Right kidney (tissue), 9 donors: ENCODE results near the gene GPR119.
"Not testable (repeated sequence)": the region's sequence is repeated elsewhere in the genome, so short reads cannot be mapped to it uniquely, and the experiment has no call there.

Experiments
- DNase-seq: peaks from one replicate; pipeline ENCODE4 v3.0.0-alpha.2; 2016
- long read RNA-seq, 8 donors: transcript quantifications; one replicate each; lab custom pipeline, GENCODE V29; 2026

GPR119 gene
- long read RNA-seq, donor 1: 0 reads
- long read RNA-seq, donor 2: 0 reads
- long read RNA-seq, donor 3: 0 reads
- long read RNA-seq, donor 4: 0 reads
- long read RNA-seq, donor 5: 0 reads
- long read RNA-seq, donor 6: 0 reads
- long read RNA-seq, donor 7: 0 reads
- long read RNA-seq, donor 8: 0 reads

DNA sequence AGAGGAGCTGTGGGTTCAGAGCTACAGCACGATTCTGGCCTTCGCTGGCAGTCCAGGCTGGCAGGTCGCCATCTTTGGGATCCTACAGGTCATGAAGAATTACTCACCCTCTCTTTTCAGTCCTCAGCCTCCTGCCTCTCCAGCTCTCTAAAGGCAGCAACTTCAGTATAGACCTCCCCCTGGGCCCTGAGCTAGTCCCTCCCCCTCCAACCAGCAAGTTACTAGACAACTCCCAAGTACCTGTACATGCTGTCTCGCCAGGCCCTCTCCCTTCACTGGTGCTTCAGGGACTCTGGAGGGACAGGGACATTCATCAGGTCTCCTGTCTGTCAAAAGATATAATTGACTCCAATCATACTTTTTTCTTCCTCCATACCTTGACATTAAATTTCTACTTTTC, at the start of gene GPR119:
Gene GPR119, minus strand, starts transcription at position 155 of the 400 bp plus-strand sequence. CDS start 227 bp downstream, outside the sequence.
- DNase-seq: no peak

- not testable (repeated sequence) for DNase-seq
Measured at GRCh38 chrX:130429236-130429635, 43.8 kb upstream of the GPR119 start.

DNA sequence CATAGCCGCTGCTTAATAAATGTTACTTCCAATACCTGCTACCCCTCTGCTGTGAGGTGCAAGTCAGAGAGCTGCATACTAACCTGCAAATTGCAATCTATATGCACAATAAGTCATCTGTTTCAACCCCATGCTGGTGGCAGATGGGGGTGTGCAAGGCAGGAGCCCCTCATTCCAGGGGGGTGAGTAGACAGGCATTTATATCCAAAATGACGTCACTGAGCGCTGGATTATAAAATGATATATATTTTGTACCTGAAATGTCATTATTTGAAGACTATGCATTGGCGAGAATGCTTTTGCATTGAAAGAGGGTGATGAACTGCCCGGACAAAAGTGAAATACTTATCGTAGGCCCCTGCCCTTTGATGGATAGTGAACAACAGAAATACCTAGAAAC, 41.1 kb upstream of the GPR119 start:
- DNase-seq: no peak

GRCh38 chrX:130419263-130419662, 33.8 kb upstream of the GPR119 start:
- no peak for DNase-seq

- DNase-seq: no peak
Measured at GRCh38 chrX:130418740-130419139, 33.3 kb upstream of the GPR119 start.

- DNase-seq: no peak
Measured at GRCh38 chrX:130418066-130418465, 32.6 kb upstream of the GPR119 start.

- DNase-seq: no peak
Measured at GRCh38 chrX:130416785-130417184, 31.3 kb upstream of the GPR119 start.

- no peak for DNase-seq
Measured at GRCh38 chrX:130415201-130415600, 29.7 kb upstream of the GPR119 start.

GRCh38 chrX:130414800-130415199, 29.3 kb upstream of the GPR119 start:
- no peak for DNase-seq

DNA sequence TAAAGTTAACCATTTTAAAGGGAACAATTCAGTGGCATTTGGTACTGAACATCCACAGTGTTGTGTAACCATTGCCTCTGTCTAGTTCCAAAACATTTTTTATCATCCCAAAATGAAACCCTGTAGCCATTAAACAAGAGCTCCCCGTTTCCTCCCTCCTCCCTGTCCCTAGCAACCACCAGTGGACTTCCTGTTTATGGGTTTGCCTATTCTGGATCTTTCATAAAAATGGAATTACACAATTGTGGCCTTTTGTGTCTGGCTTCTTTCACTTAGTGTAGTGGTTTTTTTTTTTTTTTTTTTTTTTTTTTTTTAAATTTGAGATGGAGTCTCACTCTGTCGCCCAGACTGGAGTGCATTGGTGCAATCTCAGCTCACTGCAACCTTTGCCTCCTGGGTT, 27.9 kb upstream of the GPR119 start:
- no peak for DNase-seq

- DNase-seq: no peak
Measured at GRCh38 chrX:130402208-130402684, 16.8 kb upstream of the GPR119 start.

GRCh38 chrX:130401415-130402207, 16.1 kb upstream of the GPR119 start, which contains the start of gene RBMX2:
Gene RBMX2, plus strand, starts transcription at chrX:130401987. Its CDS starts 46 bp downstream, at chrX:130402033.
- peak; percentile 72 for DNase-seq

DNA sequence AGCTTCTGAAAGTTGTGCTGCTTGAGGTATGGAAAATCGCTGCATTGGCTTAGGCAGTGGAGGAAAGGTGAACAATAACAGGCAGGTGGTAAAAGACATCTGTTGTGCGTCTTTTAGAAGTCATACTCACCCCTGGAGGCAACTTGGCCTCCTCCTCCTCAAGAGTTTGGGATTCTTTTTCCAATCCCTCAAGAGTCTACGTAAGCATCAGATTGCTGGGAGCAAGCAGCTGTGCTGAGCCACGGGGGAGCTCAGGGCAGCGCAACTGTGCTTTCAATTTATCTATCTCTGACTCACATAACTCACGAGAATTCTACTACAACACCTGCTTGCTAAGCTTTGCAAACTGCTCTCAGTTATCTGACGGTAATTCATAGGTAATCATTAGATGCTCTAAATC, 9.9 kb upstream of the GPR119 start:
- DNase-seq: no peak

DNA sequence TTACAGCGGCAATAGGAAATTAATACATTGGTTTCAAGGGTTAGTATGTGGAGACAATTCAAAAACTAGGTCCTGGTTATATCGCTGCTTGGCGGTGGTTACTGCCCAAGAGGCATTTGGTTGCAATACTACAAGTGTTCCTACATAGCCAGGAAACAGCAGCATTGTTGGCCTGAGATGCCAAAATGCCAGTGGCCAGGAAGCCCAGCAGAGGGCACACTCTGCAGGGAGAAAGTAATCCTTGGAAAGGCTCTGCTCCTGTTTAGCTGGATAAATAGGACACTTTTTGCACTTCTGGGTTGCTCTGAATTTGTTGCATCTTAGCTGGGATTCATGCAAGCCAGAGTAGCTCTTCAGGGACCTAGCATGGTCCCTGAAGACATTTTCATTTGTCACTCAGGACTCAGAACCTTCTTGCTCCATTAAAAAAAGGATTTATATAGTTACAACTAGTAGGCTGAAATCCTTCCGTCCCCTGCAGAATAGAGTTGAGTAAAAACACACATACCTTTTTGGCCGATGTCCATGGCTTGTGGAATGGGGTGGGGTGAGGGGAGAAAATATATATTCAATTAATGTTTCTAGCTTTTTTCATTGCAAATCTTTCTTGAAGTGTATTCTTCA, 8.1 kb upstream of the GPR119 start:
- peak; percentile 5 for DNase-seq

DNA sequence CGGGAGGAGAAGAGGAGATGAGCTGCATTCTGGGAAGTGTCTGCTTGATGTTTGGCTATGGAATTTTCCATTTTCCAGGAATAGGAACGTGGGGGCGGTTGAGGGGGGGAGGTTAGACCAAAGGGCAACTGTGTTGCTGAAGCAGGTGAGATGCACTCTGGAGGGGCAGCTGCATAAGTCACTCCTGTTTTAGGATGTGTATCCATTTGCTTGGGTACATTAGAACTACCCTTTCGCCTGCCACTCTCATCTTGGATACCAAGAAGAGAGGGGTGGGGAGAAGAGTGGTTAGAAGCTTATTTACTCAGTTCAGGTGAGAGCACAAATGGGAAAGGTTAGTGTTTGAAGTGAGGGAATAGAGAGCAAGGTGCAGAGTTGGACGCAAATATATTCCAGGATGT, 934 bp upstream of the GPR119 start:
- DNase-seq: no peak

DNA sequence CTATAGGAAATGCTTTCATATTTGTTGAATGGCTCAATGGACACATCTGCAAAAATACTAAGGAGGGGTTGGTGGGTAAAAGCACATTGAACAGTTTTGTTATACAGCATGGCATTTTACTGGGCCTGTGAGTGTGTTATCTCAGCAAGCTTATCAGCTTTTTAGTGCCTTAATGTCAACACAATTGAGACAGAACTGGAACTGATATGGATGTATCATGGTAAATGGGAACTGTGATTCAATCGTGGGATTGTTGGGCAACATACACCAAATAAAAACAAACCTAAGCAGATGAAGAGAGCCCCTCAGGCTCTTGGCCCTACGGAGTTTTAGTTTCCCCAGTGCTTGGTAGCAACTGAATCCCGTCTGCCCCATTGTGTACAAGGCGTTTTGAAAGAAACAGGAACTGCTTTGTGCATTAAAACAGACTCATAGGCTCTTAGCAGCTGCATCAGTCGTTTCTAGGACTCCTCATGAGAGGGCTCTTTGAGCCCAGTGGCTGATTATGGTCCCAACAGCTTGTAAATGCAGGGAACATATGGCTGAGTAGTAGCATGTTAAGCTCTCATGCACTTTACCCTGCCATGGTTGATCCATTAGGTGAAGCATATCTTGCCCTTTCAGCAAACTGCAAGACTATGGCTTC, 7.3 kb downstream of the GPR119 start:
- no peak for DNase-seq

DNA sequence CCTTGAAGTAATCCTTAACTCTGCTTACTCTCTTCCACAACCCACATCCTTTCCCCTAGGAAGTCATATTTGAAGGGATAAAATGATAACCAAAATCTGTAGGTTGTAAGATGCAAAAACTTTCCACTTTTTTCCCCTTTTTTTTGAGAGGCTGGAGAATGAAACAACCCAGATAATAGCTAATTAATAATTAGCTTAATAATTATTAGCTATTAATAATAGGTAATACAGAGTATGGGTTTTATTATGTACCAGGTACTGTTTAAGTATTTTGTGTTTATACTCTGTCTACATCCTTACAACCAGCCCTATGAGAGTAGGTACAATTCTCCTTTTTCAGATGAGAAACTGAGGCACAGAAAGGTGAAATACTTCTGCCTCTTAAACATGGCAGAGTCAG, 9.4 kb downstream of the GPR119 start:
- DNase-seq: no peak

DNA sequence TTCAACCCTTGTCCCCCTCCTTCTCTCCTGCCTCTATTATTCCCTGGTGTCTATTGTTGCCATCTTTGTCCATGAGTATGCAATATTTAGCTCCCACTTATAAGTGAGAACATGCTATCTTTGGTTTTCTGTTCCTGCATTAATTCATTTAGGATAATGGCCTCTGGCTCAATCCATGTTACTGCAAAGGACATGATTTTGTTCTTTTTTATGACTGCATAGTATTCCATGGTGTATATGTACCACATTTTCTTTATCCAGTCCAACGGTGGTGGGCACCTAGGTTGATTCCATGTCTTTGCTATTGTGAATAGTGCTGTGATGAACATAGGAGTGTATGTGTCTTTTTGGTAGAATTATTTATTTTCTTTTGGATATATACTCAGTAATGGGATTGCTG, 33.4 kb downstream of the GPR119 start:
- DNase-seq: not testable (repeated sequence)

DNA sequence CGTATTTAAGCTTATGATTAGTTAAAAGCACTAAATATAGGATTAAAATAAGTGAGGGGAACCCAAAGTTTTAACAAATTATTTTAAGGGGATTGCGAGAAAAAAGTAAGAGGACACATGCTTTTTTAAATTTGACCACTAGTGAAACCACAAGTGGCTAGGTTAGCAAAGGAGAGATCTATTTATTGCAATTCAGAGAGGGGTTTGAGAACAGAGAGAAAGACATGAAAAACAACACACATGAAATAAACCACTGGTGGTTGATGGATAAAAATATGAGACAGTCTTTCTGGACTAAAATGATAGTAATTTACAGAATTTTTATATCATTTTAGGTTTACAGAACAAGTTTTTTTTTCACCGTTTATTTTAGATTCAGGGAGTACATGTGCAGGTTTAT, 33.9 kb downstream of the GPR119 start:
- DNase-seq: no peak

DNA sequence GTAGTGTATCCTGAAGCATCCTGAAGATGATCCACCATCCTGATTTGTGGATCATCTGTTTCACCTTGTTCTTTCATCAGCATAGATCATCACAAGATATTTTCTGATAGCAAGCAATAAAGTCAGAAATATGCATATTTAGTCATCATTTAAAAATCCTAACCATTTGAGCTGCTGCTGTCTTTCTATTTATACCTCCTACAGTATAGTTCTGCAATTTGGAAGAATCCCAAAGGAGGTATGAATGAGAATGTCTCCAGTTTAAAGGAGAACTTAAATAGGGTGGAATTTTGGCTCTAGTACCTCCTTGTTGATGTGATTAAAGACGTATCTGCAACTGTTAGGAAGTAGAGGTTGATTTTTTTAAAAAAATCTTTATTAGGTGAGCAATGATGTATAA, 38.2 kb downstream of the GPR119 start:
- DNase-seq: no peak

DNA sequence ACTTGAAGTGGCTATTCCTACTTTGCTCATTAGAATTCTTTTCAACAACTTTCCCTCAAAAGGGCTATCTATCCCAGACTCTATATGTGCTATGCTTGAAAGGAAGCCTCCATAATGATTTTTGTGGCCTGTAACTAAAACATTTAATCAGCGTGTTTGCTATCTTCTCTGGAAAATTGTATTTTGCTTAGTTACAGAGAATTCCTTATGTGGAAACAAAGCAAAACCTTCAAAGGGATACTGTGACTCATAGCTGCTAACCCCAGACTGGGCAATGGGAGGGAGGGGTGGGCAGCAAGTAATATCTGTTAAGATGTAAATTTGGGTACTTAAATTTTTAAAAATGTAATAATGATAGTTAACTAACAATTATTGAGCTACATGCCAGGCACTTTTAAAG, 42.1 kb downstream of the GPR119 start:
- DNase-seq: no peak

DNA sequence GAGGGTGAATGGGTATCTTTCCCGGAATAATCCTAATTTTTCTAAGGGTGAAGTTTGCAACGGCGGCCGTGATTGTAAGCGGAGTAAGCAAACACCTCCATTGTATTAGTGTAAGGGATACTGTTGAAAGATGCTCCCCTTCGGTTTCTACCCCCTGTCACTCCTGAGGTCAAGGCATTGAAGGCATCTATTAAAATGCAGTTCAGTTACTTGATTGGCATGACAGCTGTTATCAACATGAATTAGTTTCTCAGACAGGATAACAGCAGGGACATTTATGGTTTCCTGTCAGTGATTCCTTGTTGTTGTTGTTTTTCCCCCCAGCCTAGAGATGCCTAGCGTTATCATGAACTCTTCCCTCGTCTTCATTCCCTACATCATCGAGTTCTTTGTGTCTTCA, 45.2 kb downstream of the GPR119 start:
- DNase-seq: no peak
